ENCODE measurements around the gene MCM9.

The MCM9 gene

DNA sequence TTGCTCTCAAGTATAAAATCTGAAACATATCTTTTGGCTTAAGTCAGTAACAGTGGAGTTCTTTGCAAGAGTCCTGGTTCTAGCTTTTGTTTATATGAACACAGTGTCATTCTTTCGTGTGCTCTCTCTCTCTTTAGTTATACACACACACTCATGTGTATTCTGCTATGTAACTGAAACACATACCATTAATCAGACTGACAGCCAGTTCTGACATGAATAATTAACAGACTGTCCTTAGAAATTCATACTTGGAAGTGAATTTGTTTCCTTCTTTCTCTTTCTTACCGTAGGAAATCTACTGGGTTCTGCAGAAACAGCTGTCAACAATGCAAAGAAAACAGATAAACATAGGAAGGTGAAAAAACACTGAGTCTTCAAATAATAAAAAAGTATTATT is 2.5 kb downstream of the MCM9 start:
- DNase-seq (ENCODE audit: low read depth): no peak

DNA sequence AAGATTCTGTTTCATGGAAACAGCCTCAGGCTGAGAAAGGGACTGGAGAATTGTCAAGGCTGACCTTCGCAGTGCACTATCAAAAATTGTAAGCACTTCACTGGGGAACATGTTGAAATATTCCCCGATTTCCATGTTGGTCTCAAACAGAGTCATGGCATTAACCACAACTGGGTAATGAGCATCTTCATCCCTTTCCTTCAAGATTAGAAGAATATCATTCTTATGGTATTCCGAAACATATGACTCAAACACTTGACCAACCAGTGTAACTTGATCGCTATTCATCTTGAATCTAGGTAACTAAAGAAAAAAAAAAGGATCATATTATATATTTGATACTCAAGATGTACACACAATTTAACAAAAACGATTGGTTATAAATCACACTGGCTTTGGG is 3.5 kb downstream of the MCM9 start:
- DNase-seq (ENCODE audit: low read depth): no peak

DNA sequence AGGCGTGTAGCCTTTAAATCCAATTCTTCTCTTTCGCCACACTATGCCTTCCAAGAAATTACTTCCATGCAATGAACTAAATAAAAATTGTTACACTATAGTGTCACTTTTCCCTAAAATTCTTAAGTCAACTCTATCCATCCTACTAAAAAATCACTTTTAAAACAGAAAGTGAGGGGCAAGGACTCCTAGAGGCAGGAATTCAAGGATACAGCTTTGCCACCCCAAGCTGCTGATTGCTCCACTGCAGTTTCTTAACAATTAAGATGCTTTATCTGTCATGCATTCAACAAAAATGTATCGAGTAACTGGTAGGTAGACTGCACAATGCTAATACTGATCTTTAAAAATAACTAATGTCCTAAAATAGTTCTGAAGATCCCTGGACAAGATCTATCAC is 4.3 kb downstream of the MCM9 start:
- no peak for DNase-seq (ENCODE audit: low read depth)

DNA sequence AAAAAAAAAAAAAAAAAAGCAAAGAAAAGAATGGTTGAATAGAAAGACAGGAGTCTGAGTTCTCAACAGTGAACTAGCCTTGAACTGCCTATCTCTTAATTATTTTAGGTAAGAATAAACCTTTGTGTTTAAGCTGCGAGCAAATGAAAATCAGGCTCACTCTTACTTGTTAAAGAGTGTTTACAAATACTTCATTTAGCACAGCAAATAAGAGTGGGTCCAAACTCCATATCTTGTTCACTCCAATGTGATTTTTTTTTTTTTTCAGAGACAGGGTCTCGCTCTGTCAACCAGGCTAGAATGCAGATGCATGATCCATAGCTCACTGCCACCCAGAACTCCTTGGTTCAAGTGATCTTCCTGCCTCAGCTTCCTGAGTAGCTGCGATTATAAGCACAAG is 11.9 kb downstream of the MCM9 start:
- DNase-seq (ENCODE audit: low read depth): no peak

DNA sequence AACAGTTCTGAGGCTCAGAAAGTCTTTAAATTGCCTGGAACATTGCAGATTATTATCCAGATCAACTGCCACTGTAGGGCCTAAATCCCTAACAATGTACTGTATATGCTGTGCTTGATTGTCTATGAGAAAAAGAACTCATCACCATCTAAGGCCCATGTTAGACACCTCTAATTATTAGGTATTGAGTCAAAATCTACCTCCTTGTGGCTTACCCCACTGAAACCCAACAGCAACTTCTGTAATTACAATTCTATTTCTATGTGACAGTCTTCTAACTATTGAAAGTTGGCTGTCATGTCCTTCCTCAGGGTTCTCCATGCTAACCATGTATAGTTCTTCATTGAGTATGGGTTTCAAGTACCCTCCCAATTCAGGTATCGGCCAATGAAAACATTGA is 13.9 kb downstream of the MCM9 start:
- no peak for DNase-seq (ENCODE audit: low read depth)

DNA sequence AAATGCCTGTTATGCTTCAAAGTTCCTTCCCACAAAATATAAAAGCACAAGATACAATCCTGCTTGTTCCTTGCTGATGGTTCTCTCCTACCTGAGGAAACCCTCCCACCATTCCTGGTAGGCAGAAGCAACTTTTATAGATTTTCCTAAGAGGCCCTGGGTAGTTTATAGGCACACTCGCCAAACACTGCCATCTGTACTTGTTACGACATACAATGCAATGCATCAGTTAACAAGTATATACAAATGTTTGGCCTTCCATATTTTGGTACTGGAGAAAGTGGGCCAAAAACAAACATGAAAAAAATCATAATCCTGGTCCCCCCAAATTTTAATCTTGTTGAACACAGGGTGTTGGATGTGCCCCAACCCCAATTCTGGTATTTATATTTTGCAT is 16.6 kb downstream of the MCM9 start:
- no peak for DNase-seq (ENCODE audit: low read depth)

DNA sequence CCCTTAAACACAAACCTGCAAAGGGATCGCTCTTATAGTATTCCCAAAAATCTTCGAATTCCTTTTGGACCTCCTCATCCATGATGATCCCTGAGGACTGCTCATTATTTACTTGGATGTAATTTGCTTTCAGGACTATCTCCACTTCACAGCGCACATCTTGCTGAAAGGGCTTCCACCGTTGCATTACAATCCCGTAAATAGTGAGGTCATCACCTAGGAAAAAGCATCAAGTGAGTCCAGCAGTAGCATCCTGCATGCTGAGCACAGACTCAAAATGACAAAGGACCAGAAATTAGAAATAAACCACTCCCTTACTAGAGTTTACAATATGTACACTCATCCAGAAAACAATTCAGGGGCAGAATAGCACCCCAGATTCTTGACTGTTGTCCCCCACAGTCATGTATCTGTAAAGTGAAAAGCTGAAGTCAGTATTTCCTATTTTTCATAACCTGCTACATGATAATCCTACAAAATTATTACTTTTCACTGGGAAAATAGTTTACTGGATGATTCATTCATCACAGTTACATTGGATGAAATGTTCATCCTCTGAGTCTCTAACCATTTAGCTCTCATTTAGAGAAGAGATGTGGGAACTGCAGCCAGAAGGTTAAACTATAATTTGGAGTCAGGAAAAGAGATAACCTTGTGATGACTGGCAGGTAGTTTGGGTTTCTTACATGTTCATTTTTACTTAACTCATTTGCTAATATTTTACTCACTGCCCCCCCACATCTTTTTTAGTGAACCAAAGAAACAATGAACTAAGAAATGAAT is 17.2 kb downstream of the MCM9 start:
- DNase-seq (ENCODE audit: low read depth): peak; percentile 15

DNA sequence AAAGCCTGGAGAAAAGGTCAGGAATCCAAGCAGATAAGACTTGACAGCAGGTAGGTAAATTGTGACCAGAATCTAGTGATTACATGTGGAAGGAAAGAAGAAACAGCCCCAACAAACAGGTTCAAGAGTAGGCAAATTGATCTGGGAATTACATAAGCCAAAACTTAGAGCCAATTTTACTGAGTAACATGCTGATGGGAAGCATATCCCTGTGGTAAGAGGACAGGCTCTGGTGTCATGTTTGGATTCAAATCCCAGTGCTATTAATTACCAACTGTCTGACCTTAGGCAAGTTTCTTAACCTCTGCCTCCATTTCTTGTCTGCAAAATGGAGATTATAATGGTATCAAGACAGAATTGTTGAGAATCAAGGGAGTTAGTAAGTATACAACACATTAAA is 20.4 kb downstream of the MCM9 start:
- no peak for DNase-seq (ENCODE audit: low read depth)

DNA sequence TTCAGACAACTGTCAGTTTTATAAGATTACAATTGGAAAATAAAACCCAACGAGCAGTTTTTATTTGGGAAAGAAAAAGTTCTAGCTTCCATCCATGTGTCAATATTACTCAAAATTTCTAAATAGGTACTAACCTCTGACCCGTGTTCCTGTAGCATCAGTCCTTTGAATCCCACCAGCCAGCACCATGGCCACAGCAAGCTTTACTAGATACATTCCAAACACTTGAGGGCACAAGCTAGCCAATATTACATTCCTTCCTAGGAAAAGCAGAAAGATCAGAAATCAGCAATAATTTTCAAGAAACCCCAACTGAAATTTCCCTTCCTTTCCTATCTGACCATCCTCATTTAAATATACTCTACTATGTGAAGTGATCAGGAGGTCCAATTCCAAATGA is 21.8 kb downstream of the MCM9 start:
- no peak for DNase-seq (ENCODE audit: low read depth)

DNA sequence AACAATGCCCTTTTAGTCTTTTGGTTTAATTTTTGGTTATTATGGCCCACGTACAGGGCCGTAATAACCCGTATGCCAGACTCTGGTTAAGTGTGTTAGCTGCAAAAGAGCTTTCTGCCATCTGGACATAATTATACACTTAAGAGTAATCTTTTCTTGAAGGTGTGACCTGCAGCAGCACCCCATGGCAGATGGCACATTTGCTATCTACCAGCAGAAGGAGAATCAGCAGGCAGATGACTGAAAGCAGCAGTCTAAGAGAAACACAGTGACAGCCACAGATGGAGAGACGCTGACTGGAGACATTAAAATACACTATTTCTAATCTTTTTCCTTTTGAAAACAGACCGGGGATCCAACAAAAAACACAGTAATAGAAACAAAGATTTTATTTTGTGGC is 22.3 kb downstream of the MCM9 start:
- no peak for DNase-seq (ENCODE audit: low read depth)

DNA sequence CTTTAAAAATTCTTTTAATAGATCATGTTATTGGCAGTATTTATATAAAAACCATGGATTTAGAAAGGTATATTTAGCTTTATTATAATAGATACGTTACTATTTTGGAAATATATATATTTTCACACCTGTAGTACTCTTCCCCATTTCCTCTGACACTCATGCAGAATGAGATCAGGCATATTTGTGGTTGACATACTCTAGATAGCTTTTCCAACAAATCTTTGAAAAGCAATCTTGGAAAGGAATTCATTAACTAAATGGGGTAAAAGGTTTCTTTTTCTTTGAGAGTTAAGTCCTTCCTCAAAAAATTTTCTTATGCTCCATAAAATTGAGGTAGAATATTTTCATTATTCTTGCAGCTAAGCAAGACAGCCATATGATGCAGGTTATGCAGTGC is 26.5 kb downstream of the MCM9 start:
- DNase-seq (ENCODE audit: low read depth): peak; percentile 34

DNA sequence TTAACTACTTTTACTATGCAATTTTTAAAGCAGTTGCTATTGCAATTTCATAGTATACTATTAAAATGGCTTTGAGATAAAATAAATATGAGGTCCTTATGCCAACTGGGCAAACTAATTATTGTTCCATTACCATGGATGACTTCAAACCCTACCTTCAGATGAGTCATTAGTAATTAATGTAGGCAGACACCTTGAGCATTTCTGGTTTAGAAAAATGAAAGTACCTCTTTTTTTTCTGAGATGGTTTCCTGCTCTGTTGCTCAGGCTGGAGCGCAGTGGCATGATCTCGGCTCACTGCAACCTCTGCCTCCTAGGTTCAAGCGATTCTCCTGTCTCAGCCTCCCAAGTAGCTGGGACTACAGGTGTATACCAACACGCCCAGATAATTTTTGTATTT is 29.1 kb downstream of the MCM9 start:
- DNase-seq (ENCODE audit: low read depth): no peak

DNA sequence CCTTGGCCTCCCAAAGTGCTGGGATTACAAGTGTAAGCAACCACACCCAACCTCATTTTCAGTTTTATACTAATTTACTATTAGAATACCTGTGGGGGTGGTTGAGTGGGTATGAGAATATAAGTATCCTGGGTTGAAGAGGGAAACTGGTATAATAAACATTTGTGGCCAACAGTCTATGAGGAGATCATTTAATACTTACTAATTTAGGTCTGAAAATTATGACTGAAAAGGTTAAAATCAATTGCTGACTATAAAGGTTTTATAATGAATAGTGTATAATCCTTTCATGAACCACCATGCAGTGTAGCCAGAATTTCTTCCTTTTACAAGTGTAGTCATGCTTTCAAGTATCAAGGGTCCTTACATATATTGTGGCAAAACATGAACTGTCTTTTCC is 29.9 kb downstream of the MCM9 start:
- no peak for DNase-seq (ENCODE audit: low read depth)

DNA sequence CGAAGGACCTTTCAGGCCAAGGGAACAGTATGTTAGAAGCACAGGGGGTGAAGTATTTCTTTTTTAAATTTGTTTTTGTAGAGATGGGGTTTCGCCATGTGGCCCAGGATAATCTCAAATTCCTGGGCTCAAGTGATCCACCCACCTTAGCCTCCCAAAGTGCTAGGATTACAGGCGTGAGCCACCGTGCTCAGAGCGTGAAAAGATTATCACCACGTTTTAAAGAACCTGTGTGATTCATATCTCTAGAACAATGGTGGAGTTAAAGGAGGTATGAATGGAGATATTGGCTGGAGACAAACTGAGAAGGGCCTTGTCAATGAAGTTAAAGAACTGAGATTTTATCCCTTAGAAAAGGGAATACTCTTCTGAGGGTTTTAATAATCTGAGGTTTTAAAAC is 31.3 kb downstream of the MCM9 start:
- no peak for DNase-seq (ENCODE audit: low read depth)

DNA sequence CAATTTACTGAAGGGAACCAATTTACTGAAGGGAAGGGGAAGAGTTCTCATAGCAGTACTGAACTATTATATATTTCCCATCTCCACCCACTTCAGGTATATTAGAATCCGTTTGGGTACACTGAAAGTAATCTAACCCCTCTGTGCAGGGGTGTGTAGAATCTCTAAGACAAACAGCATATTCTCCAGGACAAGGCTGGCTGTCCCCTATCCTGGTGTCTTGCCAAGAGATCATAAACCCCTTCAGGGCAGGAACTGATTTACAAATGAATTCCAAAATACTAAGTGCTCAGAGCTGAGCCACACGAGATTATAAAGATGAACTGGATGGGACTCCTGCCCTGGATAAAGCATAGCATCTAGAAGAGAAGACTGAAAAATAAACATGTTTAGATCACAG is 31.8 kb downstream of the MCM9 start:
- no peak for DNase-seq (ENCODE audit: low read depth)

DNA sequence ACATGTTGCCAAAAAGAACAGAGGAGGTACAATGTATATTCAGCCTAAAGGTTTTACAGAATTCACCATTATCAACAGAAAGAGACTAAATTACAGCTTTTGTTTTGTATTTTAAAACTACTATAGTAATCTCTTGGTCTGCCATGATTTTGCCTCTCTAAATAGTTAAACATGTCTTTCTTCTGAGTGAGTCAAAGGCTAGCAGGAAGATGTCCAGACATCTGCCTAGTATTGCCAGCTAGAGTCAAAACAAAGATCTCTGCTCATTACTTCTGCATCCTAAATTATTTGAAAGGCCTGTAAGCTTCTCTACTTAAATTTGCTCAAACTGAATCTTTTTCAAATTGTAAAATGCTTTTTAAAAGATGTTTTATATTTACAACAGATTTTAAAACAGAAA is 32.2 kb downstream of the MCM9 start:
- DNase-seq (ENCODE audit: low read depth): peak; percentile 46

DNA sequence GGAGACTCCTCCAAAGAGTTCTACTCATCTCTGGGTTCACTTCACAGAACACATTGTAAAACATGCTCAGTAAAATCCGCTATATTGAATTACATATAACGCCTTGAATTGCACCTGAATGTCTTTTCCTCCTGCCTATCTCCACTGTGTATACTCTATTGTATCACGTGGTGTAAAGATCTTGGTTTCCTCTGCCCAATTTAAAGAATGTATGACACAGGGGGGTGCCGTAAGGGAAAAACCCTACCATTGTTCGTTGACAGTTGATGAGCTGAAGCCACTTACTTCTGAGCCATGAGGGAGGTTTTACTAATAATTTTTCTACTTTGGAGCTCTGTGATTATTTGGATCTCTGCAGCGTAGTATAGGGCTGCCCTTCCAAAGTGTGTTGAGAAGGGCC is 35.0 kb downstream of the MCM9 start:
- no peak for DNase-seq (ENCODE audit: low read depth)

DNA sequence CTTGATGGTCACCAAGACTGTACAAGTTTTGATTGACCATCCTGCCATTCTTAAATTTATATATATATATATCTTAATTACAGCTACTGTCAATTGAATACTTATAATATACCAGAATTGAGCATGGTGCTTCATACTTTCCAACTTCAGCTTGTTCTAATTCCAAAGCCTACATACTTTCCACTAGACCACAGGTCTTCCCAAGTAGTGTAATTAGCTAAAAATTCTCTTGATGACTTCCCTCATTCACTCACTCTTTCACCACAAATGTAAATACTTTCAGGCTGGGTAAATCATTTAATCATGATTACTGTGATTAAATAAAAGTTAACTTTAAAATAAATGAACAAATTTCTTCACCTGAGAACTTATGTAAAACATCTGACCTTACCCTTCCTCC is 37.6 kb downstream of the MCM9 start:
- DNase-seq (ENCODE audit: low read depth): no peak

DNA sequence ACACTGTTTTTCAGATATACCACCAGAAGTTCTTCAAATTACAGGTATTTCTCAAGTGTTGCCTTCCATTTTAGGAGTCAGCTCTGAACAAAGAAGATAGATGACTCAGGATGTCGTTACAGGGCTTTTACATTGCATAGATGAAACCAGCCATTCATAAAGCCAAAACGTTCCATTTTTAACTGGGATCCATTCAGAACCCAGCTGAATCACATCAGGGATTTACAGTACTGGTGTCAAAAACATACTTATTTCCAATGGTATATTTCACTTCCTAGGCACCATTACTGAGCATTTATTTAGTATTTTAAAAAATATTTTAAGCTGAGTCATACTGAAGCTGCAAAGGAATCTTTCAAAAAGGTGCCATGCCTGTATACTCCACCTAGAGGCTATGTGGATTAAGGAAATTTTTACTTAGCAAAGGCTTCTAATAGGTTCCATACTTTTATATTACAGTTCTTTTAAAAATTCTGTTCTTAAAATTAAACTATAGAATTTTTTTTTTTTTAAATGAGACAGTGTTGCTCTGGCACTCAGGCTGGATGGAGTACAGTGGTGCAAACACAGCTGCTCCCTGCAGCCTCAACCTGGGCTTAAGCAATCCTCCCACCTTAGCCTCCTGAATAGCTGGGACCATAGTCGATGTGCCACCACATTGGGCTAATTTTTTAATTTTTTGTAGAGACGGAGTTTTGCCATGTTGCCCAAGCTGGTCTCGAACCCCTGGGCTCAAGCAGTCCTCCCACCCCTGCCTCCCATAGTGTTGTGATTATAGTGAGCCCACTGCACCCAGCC is 38.4 kb downstream of the MCM9 start:
- DNase-seq (ENCODE audit: low read depth): peak; percentile 58

DNA sequence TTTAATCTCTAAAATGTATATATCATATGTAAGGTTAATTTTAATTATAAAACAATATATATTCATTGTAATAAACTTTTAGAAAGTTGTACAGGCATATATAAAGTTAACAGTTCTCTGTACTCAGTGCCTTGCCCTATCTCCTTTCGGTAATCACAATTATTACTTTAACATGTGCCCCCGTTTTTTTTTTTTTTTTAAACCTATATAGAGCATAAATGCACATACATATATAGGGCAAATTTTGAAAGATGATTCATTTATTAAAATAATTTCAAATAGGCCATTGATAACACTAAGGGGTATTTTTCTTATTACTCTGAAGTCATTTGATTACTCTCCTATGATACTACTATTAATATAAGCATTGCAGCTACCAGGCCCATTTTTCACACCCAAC is 39.1 kb downstream of the MCM9 start:
- no peak for DNase-seq (ENCODE audit: low read depth)

DNA sequence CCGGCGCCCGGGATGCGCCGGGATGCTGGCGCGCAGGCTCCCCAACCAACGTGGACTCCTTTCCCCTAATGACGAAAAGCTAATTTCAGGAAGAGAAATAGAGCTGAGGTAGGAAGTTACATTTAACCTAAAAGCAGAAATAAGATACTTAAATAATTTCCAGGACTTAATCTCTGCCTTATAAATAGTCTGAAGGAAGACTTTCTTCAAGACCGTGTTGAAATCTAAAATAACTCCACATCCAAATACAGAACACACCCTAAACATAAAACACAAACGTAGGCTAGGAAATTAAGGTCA is 39.7 kb downstream of the MCM9 start:
- DNase-seq (ENCODE audit: low read depth): no peak

DNA sequence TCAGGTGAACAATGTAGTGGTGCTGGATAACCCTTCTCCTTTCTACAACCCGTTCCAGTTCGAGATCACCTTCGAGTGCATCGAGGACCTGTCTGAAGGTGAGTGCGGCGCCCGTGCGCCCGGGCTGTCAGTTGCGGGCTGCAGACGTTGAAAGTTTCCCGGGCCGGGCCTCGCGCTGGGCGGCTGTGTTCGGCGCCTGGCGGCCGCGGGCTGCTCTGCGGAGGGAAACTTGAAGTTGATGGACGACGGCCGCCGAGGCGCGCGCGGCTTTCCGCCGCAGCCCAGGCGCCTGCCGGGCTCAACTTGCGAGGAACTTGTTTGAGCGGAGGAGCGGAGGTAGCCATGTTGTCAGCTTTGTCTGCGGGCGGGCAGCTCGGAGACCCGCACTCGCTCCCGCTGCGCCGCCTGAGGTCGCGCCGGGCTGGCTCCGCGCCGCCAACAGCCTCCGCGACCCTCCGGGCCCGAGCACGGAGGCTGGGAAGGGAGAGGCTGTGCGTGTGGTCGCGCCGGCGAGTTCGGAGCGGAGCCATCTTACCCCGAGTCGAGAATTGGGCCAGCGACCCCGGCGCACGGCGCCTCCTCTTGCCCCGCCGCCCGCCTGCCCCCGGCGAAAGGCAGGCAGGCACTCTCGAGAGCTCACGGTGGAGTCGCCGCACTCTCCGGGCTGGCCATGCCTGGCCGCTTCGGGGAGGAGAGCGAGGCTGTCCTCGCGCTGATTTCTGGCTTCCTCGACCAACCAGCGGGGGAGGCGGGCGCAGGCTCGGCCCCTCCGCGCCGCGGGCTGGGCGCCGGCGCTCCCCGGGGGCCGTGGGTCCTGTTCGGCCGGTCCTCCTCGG is 40.3 kb downstream of the MCM9 start:
- peak; percentile 78 for DNase-seq (ENCODE audit: low read depth)

DNA sequence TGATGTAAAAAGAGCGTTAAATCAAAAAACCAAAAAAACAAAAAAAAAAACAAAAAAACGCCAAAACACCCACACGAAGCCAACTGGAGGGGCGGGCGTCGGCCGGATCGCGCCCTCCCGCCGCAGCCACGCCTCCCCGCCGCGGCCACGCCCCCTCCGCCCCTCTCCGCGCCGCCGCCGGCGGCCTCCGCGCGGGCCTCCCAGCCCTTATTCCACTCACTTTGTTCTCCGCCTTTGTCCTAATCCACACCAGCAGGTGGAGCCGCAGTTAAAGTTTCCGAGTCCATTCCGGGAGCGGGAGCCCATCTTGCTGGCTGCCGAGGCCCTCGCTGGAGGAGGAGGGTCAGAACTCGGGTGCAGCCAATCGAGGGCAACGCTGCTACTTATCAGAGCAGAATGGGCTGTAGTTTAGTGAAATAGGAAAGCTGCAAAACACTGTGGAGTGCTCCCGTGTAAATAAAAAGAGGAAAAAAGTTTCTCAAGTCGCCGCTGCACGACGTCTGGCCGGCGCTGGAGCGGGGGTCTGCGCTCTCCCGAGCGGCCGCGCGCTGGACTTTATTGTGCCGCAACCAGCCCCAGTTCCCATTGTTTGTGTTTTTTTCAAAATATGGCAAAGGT is 41.0 kb downstream of the MCM9 start, which contains the start of gene ASF1A:
ASF1A (plus strand) TSS at position 346 of the 618 bp plus-strand sequence; CDS start at position 608, 262 bp downstream.
- peak; percentile 99 for DNase-seq (ENCODE audit: low read depth)

All from EH (cell line).